Testis (tissue), 3 donors: ENCODE measurements around the gene HMCN1. TPM values are rescaled to one million over a fixed set of nuclear protein-coding genes. Genes with fewer than 3 reads are reported as not detected.
"Not testable (repeated sequence)": the region's sequence is repeated elsewhere in the genome, so short reads cannot be mapped to it uniquely, and the experiment has no call there.

Experiments used
- DNase-seq: peaks from one replicate; pipeline ENCODE4 v3.0.0-alpha.2; 2019
- H3K27ac ChIP-seq, 2 donors: fragments of 200-600 bp; sonication (generic); one replicate each; pipeline ENCODE4 v1.5.1; 2019
- H3K27me3 ChIP-seq: fragments of 200-600 bp; sonication (generic); one replicate; pipeline ENCODE4 v1.5.1; 2019
- H3K36me3 ChIP-seq: fragments of 200-600 bp; sonication (generic); one replicate; pipeline ENCODE4 v1.5.1; 2017; ENCODE audit warnings: low read depth; ENCODE audit errors: missing control alignments
- H3K4me1 ChIP-seq: fragments of 200-600 bp; sonication (generic); one replicate; pipeline ENCODE4 v1.5.1; 2019
- H3K4me3 ChIP-seq, 2 donors: fragments of 200-600 bp; sonication (generic); one replicate each; pipeline ENCODE4 v1.5.1; 2017 to 2019
- H3K9me3 ChIP-seq: fragments of 200-600 bp; sonication (generic); one replicate; pipeline ENCODE4 v1.5.1; 2017
- CTCF ChIP-seq, 3 experiments: fragments of 450-650 bp in 2 of 3; fragments of 200-600 bp in 1 of 3; sonication (generic) in 1 of 3; IDR thresholded peaks; one replicate each; pipeline ENCODE4 v1.5.1; 2016 to 2019; ENCODE audit warnings: antibody characterized with exemption in 3 of 3, mild to moderate bottlenecking in 2 of 3, moderate library complexity in 1 of 3
- POLR2A ChIP-seq: fragments of 450-650 bp; IDR thresholded peaks from one replicate; pipeline ENCODE4 v1.6.1; 2017; ENCODE audit warnings: antibody characterized with exemption, mild to moderate bottlenecking, moderate library complexity
- whole genome bisulfite sequencing, 2 donors: methylation state at CpG; one replicate each; pipeline ENCODE4 v1.1.5; 2018; 5-methylcytosine and 5-hydroxymethylcytosine counted together
- intact Hi-C: fragments of 100-400 bp; cut with DNase I; formaldehyde crosslinking; loops from one replicate; pipeline ENCODE4 v1.15.1; 2023; ENCODE audit warnings: low total_unique reads
- polyA plus RNA-seq: library from polyadenylated mRNA; stranded (reverse); fragments of 350-450 nt; fragmentation: Illumina TruSeq; extraction: RNeasy Lipid Tissue Mini Kit (QIAGEN cat#74804); gene quantifications from one replicate; pipeline ENCODE4 v1.2.3, GENCODE V29; 2014; ENCODE audit warnings: low read depth, low replicate concordance; ENCODE audit not compliant: insufficient read depth
- total RNA-seq, 2 donors: library from RNA; depleted of rRNA; stranded (reverse); fragments of >200 nt; gene quantifications; one replicate each; pipeline ENCODE4 v1.2.3, GENCODE V29; 2016

HMCN1 gene
- total and polyA plus RNA-seq, 3 donors from 2014 or later, result 5.2 to 6.2 (median 5.7) TPM

GRCh38 chr1:185774394-185774793 lies 40.2 kb downstream of the HMCN1 start:
- Histone ChIP-seq H3K9me3 (no peaks in the 10 kb centered on the region), H3K27ac (no peak overlapping the region), H3K4me3 (no peak overlapping the region), H3K36me3 (no peaks in the 10 kb centered on the region), H3K4me1 (no peaks in the 10 kb centered on the region), H3K27me3 (no peaks in the 10 kb centered on the region)
- no peak for DNase-seq
- intact Hi-C loops, result no loop called here
- no peak for TF ChIP-seq CTCF (IDR thresholded peaks at IDR 0.05)
- no peak for TF ChIP-seq POLR2A
- WGBS, 2 donors, result 65 to 68% methylated on average over 5 of the region's 5 CpGs

- H3K4me1 ChIP-seq, result no peaks in the 10 kb centered on the region
- no peaks in the 10 kb centered on the region for H3K9me3 ChIP-seq
- no peaks in the 10 kb centered on the region for H3K27me3 ChIP-seq
- no peak overlapping the region for H3K27ac ChIP-seq
- no peak for DNase-seq
- intact Hi-C loops, result no loop called here
- no peak overlapping the region for H3K4me3 ChIP-seq
- no peaks in the 10 kb centered on the region for H3K36me3 ChIP-seq
- TF ChIP-seq CTCF (IDR thresholded peaks at IDR 0.05), result no peak
Observed at GRCh38 chr1:185775501-185775900, 41.3 kb downstream of the HMCN1 start.

GRCh38 chr1:185776522-185776921 lies 42.3 kb downstream of the HMCN1 start:
- no peak overlapping the region for H3K27ac ChIP-seq
- H3K36me3 ChIP-seq, result no peaks in the 10 kb centered on the region
- TF ChIP-seq POLR2A (no peak), CTCF (IDR thresholded peaks at IDR 0.05) (no peak)
- H3K9me3 ChIP-seq, result no peaks in the 10 kb centered on the region
- intact Hi-C loops, result no loop called here
- H3K4me3 ChIP-seq, result no peak overlapping the region
- no peaks in the 10 kb centered on the region for H3K27me3 ChIP-seq
- DNase-seq, result no peak
- no peaks in the 10 kb centered on the region for H3K4me1 ChIP-seq

- H3K9me3 ChIP-seq, intact Hi-C loops, H3K4me3 ChIP-seq, DNase-seq, H3K36me3 ChIP-seq, H3K27ac ChIP-seq, H3K4me1 ChIP-seq, H3K27me3 ChIP-seq: not testable (repeated sequence)
- 97% methylated on average over 9 to 10 of the region's 10 CpGs for WGBS, 2 donors
Observed at GRCh38 chr1:185783860-185784259, 49.7 kb downstream of the HMCN1 start.

GRCh38 chr1:185785586-185785985 lies 51.4 kb downstream of the HMCN1 start:
- TF ChIP-seq CTCF (IDR thresholded peaks at IDR 0.05), result no peak
- TF ChIP-seq POLR2A, result no peak
- no peaks in the 10 kb centered on the region for H3K36me3 ChIP-seq
- no peak overlapping the region for H3K4me3 ChIP-seq
- 84% methylated on average over 3 of the region's 3 CpGs for WGBS, 2 donors
- no peaks in the 10 kb centered on the region for H3K27me3 ChIP-seq
- DNase-seq, result no peak
- no peak overlapping the region for H3K27ac ChIP-seq
- H3K9me3 ChIP-seq, result no peaks in the 10 kb centered on the region
- H3K4me1 ChIP-seq, result no peaks in the 10 kb centered on the region
- intact Hi-C loops, result no loop called here
